MM.1S (cell line): ENCODE results near the gene OLIG1.

Experiments used
- CTCF ChIP-seq: fragments of 300-600 bp; sonication (generic); IDR thresholded peaks from 2 replicates; pipeline ENCODE4 v1.5.1; 2016; ENCODE audit warnings: antibody characterized with exemption, low read length, mixed read lengths
- EZH2 ChIP-seq: fragments of 300-600 bp; sonication (generic); optimal IDR thresholded peaks from 2 replicates; pipeline ENCODE3; 2017; ENCODE audit warnings: low read depth, mild to moderate bottlenecking, antibody characterized with exemption, low read length, mixed read lengths
- EZH2phosphoT487 ChIP-seq: fragments of 300-600 bp; sonication (generic); IDR thresholded peaks from 2 replicates; pipeline ENCODE4 v1.6.1; 2018; ENCODE audit warnings: antibody characterized with exemption, low read length

- no peak for TF ChIP-seq CTCF
- no peak for TF ChIP-seq EZH2
- TF ChIP-seq EZH2phosphoT487: no peak
Measured at GRCh38 chr21:33028773-33029384, 41.1 kb upstream of the OLIG1 start.
